Measurements from ENCODE around the gene SNUPN. TPM values are rescaled to one million over a fixed set of nuclear protein-coding genes. Genes with fewer than 3 reads are reported as not detected.

The SNUPN gene
- total and polyA plus RNA-seq, 3 donors from 2014 or later: 37.0 to 97.5 (median 44.6) TPM

- Histone ChIP-seq H3K27ac (no peak overlapping the region), H3K27me3 (no peaks in the 10 kb centered on the region), H3K9me3 (no peaks in the 10 kb centered on the region), H3K36me3 (ENCODE audit: low read depth, missing control alignments) (no peaks in the 10 kb centered on the region), H3K4me3 (no peak overlapping the region), H3K4me1 (no peaks in the 10 kb centered on the region)
- 86 to 92% methylated on average over 6 of the region's 6 CpGs for WGBS, 2 donors
- no peak for DNase-seq
- no peak for TF ChIP-seq POLR2A (IDR thresholded peaks at IDR 0.05)
- no peak for TF ChIP-seq CTCF (IDR thresholded peaks at IDR 0.05)
- intact Hi-C loops (cut with DNase I; ENCODE audit: low total_unique reads): no loop called here
Measured at GRCh38 chr15:75606711-75607699, 18.5 kb downstream of the SNUPN start.

- Histone ChIP-seq H3K27ac (no peak overlapping the region), H3K4me1 (no peaks in the 10 kb centered on the region), H3K9me3 (no peaks in the 10 kb centered on the region), H3K4me3 (no peak overlapping the region), H3K36me3 (ENCODE audit: low read depth, missing control alignments) (no peaks in the 10 kb centered on the region), H3K27me3 (no peaks in the 10 kb centered on the region)
- TF ChIP-seq POLR2A (IDR thresholded peaks at IDR 0.05) (no peak), CTCF (IDR thresholded peaks at IDR 0.05) (no peak)
- no peak for DNase-seq
- 90 to 94% methylated on average over 8 of the region's 8 CpGs for WGBS, 2 donors
- intact Hi-C loops (cut with DNase I; ENCODE audit: low total_unique reads): no loop called here
Measured at GRCh38 chr15:75606026-75606425, 19.5 kb downstream of the SNUPN start.

GRCh38 chr15:75599401-75599800 lies 26.1 kb downstream of the SNUPN start:
- TF ChIP-seq CTCF (IDR thresholded peaks at IDR 0.05): no peak
- WGBS, 2 donors: 47 to 65% methylated on average over 2 of the region's 2 CpGs
- peak overlapping the region in 1 of 2 donors; percentile 22 for H3K27ac ChIP-seq

GRCh38 chr15:75598361-75598760 lies 27.2 kb downstream of the SNUPN start:
- no peak for DNase-seq
- H3K4me3 ChIP-seq: no peak overlapping the region
- H3K27me3 ChIP-seq: no peaks in the 10 kb centered on the region
- TF ChIP-seq POLR2A (IDR thresholded peaks at IDR 0.05) (no peak), CTCF (IDR thresholded peaks at IDR 0.05) (no peak)
- no peaks in the 10 kb centered on the region for H3K36me3 ChIP-seq (ENCODE audit: low read depth, missing control alignments)
- WGBS, 2 donors: 78 to 88% methylated on average over 4 of the region's 4 CpGs
- peak overlapping the region in 1 of 2 donors; percentile 22 for H3K27ac ChIP-seq
- H3K4me1 ChIP-seq: peaks cover 24% of the 10 kb centered on the region
- intact Hi-C loops (cut with DNase I; ENCODE audit: low total_unique reads): no loop called here
- no peaks in the 10 kb centered on the region for H3K9me3 ChIP-seq

More at GRCh38 chr15:75599401-75599800, 26.1 kb downstream of the SNUPN start:
- DNase-seq: no peak
- Histone ChIP-seq H3K9me3 (no peaks in the 10 kb centered on the region), H3K4me3 (no peak overlapping the region), H3K36me3 (ENCODE audit: low read depth, missing control alignments) (no peaks in the 10 kb centered on the region), H3K27me3 (no peaks in the 10 kb centered on the region), H3K4me1 (peaks cover 24% of the 10 kb centered on the region)
- intact Hi-C loops (cut with DNase I; ENCODE audit: low total_unique reads): no loop called here

All from testis (tissue), 3 donors.